Mesothelial cell of epicardium (in vitro differentiated cells): ENCODE measurements around the gene DPPA5. TPM values are rescaled to one million over a fixed set of nuclear protein-coding genes. Genes with fewer than 3 reads are reported as not detected.

Experiments
- DNase-seq, 2 experiments: peaks; one replicate each; pipeline ENCODE4 v3.0.0; 2021; ENCODE audit warnings: low spot score in 2 of 2; ENCODE audit not compliant: unreplicated experiment in 2 of 2
- H3K27ac Mint-ChIP-seq: 2 replicates; pipeline ENCODE4 v1.8.0; 2021; ENCODE audit warnings: mixed read lengths
- H3K27me3 Mint-ChIP-seq: 2 replicates; pipeline ENCODE4 v1.8.0; 2021; ENCODE audit warnings: low read depth, mixed read lengths
- H3K36me3 Mint-ChIP-seq: 2 replicates; pipeline ENCODE4 v1.8.0; 2021; ENCODE audit warnings: mixed read lengths
- H3K4me1 Mint-ChIP-seq: 2 replicates; pipeline ENCODE4 v1.8.0; 2021; ENCODE audit warnings: mixed read lengths
- H3K4me3 Mint-ChIP-seq: 2 replicates; pipeline ENCODE4 v1.8.0; 2021; ENCODE audit warnings: mild to moderate bottlenecking, moderate library complexity, mixed read lengths
- H3K9me3 Mint-ChIP-seq: 2 replicates; pipeline ENCODE4 v1.8.0; 2021; ENCODE audit warnings: mixed read lengths
- total RNA-seq: library from RNA; stranded (reverse); gene quantifications from 3 replicates; pipeline ENCODE4 v1.2.1, GENCODE V29; 2021
- TF ChIP-seq, protein P1 (sequence below): fragments of 200-600 bp; sonication (generic); IDR thresholded peaks from one replicate; pipeline ENCODE4 v1.5.0; 2021; ENCODE audit warnings: antibody characterized with exemption; ENCODE audit not compliant: unreplicated experiment

The DPPA5 gene
- total RNA-seq, 1 donor from 2014 or later, result not detected

DNA sequence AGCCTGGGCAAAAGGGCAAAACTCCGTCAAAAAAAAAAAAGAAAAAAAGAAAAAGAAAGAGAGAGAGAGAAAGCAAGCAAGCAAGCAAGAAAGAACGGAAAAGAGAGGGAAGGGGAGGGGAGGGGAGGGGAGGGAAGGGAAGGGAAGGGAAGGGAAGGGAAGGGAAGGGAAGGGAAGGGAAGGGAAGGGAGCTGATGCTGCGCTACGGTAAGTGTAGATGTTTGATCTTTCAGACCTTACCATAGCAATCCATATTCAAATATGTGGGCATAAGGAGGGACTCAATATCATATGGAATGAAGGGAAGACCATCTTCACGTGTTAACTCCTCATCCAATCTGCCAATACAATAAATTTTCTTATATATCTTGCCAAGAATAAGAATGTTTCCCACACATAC is 11.9 kb downstream of the DPPA5 start:
- Mint-ChIP-seq H3K27me3 (peaks cover 14% of the 10 kb centered on the region), H3K4me3 (no peak overlapping the region), H3K36me3 (no peaks in the 10 kb centered on the region), H3K4me1 (peaks cover 8% of the 10 kb centered on the region), H3K27ac (no peak overlapping the region), H3K9me3 (no peaks in the 10 kb centered on the region)
- no peak for DNase-seq
- TF ChIP-seq, protein P1, sequence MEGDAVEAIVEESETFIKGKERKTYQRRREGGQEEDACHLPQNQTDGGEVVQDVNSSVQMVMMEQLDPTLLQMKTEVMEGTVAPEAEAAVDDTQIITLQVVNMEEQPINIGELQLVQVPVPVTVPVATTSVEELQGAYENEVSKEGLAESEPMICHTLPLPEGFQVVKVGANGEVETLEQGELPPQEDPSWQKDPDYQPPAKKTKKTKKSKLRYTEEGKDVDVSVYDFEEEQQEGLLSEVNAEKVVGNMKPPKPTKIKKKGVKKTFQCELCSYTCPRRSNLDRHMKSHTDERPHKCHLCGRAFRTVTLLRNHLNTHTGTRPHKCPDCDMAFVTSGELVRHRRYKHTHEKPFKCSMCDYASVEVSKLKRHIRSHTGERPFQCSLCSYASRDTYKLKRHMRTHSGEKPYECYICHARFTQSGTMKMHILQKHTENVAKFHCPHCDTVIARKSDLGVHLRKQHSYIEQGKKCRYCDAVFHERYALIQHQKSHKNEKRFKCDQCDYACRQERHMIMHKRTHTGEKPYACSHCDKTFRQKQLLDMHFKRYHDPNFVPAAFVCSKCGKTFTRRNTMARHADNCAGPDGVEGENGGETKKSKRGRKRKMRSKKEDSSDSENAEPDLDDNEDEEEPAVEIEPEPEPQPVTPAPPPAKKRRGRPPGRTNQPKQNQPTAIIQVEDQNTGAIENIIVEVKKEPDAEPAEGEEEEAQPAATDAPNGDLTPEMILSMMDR, result no peak

DNA sequence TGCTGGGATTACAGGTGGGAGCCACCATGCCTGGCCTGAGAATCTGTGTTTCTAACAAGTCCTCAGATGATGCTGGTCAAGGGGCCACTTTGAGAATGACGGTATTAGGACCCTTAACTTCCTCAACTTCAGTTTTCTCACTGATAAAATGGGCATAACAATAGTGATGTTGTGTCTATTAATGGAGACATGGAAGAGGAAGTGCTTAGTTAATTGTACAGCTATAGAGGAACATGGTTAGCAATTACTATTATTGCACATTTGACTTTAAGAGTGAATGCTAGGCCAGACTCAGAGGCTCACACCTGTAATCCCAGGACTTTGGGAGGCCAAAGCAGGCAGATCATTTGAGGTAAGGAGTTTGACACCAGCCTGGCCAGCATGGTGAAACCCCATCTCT is 12.7 kb downstream of the DPPA5 start:
- Mint-ChIP-seq H3K4me1 (peaks cover 8% of the 10 kb centered on the region), H3K36me3 (no peaks in the 10 kb centered on the region), H3K9me3 (no peaks in the 10 kb centered on the region), H3K27ac (no peak overlapping the region), H3K4me3 (no peak overlapping the region), H3K27me3 (peaks cover 9% of the 10 kb centered on the region)
- no peak for DNase-seq
- TF ChIP-seq, protein P1, result no peak

DNA sequence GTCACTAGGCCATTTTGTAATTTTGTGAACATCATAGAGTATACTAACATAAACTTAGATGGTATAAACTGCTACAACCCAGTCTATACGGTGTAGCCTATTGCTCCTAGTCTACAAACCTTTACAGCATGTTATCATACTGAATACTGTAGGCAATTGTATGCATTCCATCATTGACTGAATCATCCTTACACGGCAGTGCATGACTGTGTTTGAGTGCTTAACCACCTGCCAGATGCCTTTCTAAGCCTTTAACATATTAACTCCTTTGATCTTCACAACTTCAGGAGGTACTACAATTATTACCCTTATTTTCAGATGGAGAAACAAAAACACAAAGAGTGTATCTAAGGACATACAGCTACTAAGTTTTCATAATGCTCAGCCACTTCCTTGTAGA is 14.0 kb downstream of the DPPA5 start:
- DNase-seq, result no peak
- TF ChIP-seq, protein P1, result no peak
- Mint-ChIP-seq H3K9me3 (no peaks in the 10 kb centered on the region), H3K27me3 (peaks cover 9% of the 10 kb centered on the region), H3K27ac (no peak overlapping the region), H3K4me3 (no peak overlapping the region), H3K36me3 (no peaks in the 10 kb centered on the region), H3K4me1 (peaks cover 8% of the 10 kb centered on the region)

DNA sequence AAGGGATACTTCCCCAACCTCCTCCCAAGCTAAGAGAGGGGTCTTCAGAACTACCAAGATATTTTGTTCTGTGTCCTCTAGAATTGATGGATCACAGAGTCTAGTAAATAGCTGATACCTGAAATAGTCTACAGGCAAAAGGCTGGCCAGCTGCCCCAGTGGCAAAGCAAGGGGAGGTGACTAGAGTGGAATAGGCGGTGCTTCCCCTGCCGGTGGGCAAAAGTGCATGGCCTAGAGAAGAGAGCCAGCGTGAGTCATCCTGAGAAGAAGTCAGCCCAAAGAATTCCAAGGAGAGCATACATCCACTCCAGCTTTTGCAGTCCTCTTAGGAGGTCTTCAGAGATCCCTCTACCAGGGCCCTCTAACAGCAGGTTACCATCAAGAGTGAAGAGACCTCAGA is 14.7 kb downstream of the DPPA5 start:
- H3K36me3 Mint-ChIP-seq, result no peaks in the 10 kb centered on the region
- TF ChIP-seq, protein P1, result no peak
- no peaks in the 10 kb centered on the region for H3K9me3 Mint-ChIP-seq
- no peak overlapping the region for H3K4me3 Mint-ChIP-seq
- peaks cover 8% of the 10 kb centered on the region for H3K27me3 Mint-ChIP-seq
- no peak for DNase-seq
- peaks cover 8% of the 10 kb centered on the region for H3K4me1 Mint-ChIP-seq
- no peak overlapping the region for H3K27ac Mint-ChIP-seq

DNA sequence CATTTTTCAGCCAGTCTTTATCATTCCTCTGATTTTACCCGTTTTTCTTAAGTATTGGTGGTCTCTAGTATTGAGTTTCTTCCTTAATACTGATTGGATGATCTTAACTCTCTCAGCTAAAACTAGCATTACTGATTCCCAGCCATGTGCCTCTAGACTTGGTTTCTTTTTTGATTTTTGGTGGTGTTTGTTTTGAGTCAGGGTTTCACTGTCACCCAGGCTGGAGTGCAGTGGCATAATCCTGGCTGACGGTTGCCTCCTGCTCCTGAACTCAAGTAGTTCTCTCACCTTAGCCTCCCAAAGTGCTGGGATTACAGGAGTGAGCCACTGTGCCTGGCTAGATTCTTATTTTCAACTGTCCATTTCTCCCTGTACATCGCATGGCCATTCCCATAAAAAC is 24.9 kb downstream of the DPPA5 start:
- DNase-seq, result no peak
- Mint-ChIP-seq H3K9me3 (no peaks in the 10 kb centered on the region), H3K27me3 (peaks cover 31% of the 10 kb centered on the region), H3K36me3 (no peaks in the 10 kb centered on the region), H3K27ac (no peak overlapping the region), H3K4me3 (no peak overlapping the region), H3K4me1 (no peaks in the 10 kb centered on the region)
- TF ChIP-seq, protein P1, result no peak

DNA sequence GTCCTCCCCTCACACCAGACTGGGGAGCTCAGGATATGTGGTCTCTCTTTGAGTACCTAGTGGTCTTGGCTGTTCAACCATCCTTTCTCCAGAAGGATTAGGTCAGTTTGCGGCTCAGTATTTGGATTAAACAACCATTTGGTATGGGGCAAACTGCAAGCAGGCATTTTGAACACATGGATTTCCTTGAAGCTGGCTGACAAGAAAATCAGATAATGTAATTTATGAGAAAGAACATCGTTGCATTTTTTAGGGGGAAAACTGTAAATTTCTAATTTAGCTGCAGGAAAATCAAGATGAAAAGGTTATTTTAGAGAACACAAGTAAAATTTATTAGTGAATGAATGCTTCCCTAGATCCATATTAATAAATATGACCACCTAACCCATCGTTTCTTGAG is 25.3 kb downstream of the DPPA5 start:
- no peak overlapping the region for H3K4me3 Mint-ChIP-seq
- H3K4me1 Mint-ChIP-seq, result no peaks in the 10 kb centered on the region
- peaks cover 31% of the 10 kb centered on the region for H3K27me3 Mint-ChIP-seq
- H3K36me3 Mint-ChIP-seq, result no peaks in the 10 kb centered on the region
- H3K27ac Mint-ChIP-seq, result no peak overlapping the region
- TF ChIP-seq, protein P1, result no peak
- no peak for DNase-seq
- no peaks in the 10 kb centered on the region for H3K9me3 Mint-ChIP-seq
